KMS-11 (cell line): ENCODE data around the gene ATCAY.

Source experiments
- H2AFZ ChIP-seq: fragments of 200-600 bp; sonication (generic); 2 replicates; pipeline ENCODE4 v1.6.1; 2016; ENCODE audit warnings: antibody characterized with exemption, mixed run types, low read depth
- H3K27ac ChIP-seq: fragments of 200-600 bp; sonication (generic); 2 replicates; pipeline ENCODE4 v1.6.1; 2016; ENCODE audit warnings: mild to moderate bottlenecking, mixed run types
- H3K27me3 ChIP-seq: fragments of 200-600 bp; sonication (generic); 2 replicates; pipeline ENCODE4 v1.6.1; 2017; ENCODE audit warnings: mild to moderate bottlenecking, low read depth, mixed run types, moderate library complexity; ENCODE audit not compliant: insufficient read depth
- H3K36me3 ChIP-seq: fragments of 200-600 bp; sonication (generic); 2 replicates; pipeline ENCODE4 v1.6.1; 2017; ENCODE audit warnings: mild to moderate bottlenecking, mixed run types; ENCODE audit not compliant: insufficient read depth
- H3K4me1 ChIP-seq: fragments of 200-600 bp; sonication (generic); 2 replicates; pipeline ENCODE4 v1.6.1; 2016; ENCODE audit warnings: mild to moderate bottlenecking, low read depth, mixed run types; ENCODE audit not compliant: poor library complexity, severe bottlenecking
- H3K4me2 ChIP-seq: fragments of 200-600 bp; sonication (generic); 2 replicates; pipeline ENCODE4 v1.7.0; 2016; ENCODE audit warnings: mild to moderate bottlenecking, mixed run types
- H3K4me3 ChIP-seq: fragments of 200-600 bp; sonication (generic); IDR thresholded peaks from 2 replicates; pipeline ENCODE4 v1.6.1; 2017; ENCODE audit warnings: low read depth, low read length, mixed read lengths; ENCODE audit not compliant: insufficient read depth
- H3K79me2 ChIP-seq: fragments of 200-600 bp; sonication (generic); 2 replicates; pipeline ENCODE4 v1.6.1; 2016; ENCODE audit warnings: low read depth, mixed run types; ENCODE audit not compliant: insufficient read depth
- H3K9ac ChIP-seq: fragments of 200-600 bp; sonication (generic); 2 replicates; pipeline ENCODE4 v1.6.1; 2016; ENCODE audit warnings: mild to moderate bottlenecking, mixed run types
- H4K20me1 ChIP-seq: fragments of 200-600 bp; sonication (generic); 2 replicates; pipeline ENCODE4 v1.6.1; 2016; ENCODE audit warnings: mild to moderate bottlenecking, mixed run types; ENCODE audit not compliant: insufficient read depth
- TF ChIP-seq, protein P1 (sequence below): fragments of 200-600 bp; sonication (generic); conservative IDR thresholded peaks from 2 replicates; pipeline ENCODE4 v1.6.1; 2017; ENCODE audit warnings: low read depth, mild to moderate bottlenecking, antibody characterized with exemption, low read length, moderate library complexity, mixed read lengths

The ATCAY gene

DNA sequence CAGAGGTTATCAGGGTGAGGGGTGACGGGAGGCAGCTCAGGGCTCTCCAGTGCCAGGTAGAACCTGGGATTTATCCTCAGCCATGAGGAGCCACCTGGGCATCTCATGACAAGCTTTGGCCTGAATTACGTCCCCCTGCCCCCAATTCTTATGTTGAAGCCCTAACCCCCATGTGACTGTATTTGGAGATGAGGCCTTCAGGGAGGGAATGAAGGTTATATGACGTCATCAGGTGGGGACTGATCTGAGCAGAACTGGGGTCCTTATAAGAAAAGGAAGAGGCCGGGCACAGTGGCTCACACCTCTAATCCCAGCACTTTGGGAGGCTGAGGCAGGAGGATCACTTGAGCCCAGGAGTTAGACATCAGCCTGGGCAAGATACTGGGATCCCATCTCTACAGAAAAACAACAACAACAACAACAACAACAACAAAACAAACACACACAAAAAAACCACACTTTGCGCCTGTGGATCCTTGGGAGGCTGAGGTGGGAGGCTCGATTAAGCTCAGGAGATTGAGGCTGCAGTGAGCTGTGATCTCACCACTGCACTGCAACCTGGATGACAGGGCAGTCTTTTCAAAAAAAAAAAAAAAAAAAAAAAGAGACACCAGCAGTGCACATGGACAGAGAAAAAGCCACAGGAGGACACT, 30.0 kb upstream of the ATCAY start:
- no peaks in the 10 kb centered on the region for H3K36me3 ChIP-seq
- no peaks in the 10 kb centered on the region for H4K20me1 ChIP-seq
- H2AFZ ChIP-seq, result no peak overlapping the region
- H3K4me2 ChIP-seq, result no peak overlapping the region
- H3K27ac ChIP-seq, result no peak overlapping the region
- no peak overlapping the region for H3K9ac ChIP-seq
- no peaks in the 10 kb centered on the region for H3K4me1 ChIP-seq
- no peak overlapping the region for H3K4me3 ChIP-seq
- H3K27me3 ChIP-seq, result peaks cover 94% of the 10 kb centered on the region
- no peaks in the 10 kb centered on the region for H3K79me2 ChIP-seq
- TF ChIP-seq, protein P1, sequence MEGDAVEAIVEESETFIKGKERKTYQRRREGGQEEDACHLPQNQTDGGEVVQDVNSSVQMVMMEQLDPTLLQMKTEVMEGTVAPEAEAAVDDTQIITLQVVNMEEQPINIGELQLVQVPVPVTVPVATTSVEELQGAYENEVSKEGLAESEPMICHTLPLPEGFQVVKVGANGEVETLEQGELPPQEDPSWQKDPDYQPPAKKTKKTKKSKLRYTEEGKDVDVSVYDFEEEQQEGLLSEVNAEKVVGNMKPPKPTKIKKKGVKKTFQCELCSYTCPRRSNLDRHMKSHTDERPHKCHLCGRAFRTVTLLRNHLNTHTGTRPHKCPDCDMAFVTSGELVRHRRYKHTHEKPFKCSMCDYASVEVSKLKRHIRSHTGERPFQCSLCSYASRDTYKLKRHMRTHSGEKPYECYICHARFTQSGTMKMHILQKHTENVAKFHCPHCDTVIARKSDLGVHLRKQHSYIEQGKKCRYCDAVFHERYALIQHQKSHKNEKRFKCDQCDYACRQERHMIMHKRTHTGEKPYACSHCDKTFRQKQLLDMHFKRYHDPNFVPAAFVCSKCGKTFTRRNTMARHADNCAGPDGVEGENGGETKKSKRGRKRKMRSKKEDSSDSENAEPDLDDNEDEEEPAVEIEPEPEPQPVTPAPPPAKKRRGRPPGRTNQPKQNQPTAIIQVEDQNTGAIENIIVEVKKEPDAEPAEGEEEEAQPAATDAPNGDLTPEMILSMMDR, result no peak

DNA sequence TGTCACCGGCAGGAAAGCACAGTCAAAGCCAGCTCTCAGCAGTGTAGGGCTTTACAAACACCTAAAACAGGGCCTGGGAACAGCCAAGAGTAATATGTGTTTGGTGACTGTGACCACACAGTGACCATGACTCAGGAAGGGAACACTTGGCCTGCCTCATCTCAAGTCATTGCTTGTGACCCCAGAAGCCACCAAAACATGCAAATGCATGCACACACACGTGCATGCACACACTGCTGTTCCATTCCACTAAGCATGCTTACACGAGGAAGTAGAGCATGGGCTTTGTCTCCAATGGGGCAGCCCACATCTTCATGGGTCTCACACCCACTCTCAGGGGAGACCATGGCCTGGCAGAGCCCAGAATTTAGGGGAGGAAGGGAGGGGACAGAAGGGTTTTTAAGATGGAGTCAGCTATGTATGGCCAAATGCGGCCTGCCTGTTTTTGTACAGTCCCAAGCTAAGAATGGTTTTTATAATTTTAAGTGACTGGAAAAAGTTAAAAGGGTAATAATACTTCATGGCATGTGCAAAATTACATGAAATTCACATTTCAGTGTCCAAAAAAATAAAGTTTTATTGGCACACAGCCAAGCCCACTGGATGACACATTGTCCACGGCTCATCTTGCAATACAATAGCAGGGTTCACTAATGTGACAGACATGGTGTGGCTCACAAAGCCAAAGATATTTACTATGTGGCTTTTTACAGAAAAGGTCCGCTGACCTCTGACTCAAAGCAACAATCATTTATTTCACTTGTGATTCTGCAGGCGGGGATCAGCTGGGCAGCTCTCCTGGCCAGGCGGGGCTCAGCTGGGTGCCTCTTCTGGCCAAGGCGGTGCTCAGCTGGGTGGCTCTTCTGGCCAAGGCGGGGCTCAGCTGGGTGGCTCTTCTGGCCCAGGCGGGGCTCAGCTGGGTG, 29.0 kb upstream of the ATCAY start:
- no peak overlapping the region for H3K27ac ChIP-seq
- no peaks in the 10 kb centered on the region for H3K4me1 ChIP-seq
- no peak overlapping the region for H3K4me2 ChIP-seq
- no peak overlapping the region for H3K9ac ChIP-seq
- no peaks in the 10 kb centered on the region for H4K20me1 ChIP-seq
- H3K79me2 ChIP-seq, result no peaks in the 10 kb centered on the region
- H3K4me3 ChIP-seq, result no peak overlapping the region
- peaks cover 94% of the 10 kb centered on the region for H3K27me3 ChIP-seq
- no peak overlapping the region for H2AFZ ChIP-seq
- H3K36me3 ChIP-seq, result no peaks in the 10 kb centered on the region
- TF ChIP-seq, protein P1, result no peak

DNA sequence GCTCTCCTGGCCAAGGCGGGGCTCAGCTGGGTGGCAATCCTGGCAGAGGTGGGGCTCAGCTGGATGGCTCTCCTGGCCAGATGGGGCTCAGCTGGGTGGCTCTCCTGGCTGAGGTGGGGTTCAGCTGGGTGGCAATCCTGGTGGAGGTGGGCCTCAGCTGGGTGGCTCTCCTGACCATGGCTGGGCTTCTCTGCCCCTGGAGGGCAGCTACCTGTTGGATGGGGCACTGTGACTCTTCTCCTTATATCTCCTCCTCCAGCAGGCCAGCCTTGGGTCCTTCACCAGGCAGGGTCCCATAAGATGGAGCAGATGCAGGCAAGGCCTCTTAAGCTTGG, 28.3 kb upstream of the ATCAY start:
- Histone ChIP-seq H3K79me2 (no peaks in the 10 kb centered on the region), H3K27me3 (peaks cover 94% of the 10 kb centered on the region), H2AFZ (no peak overlapping the region), H3K4me2 (no peak overlapping the region), H3K27ac (no peak overlapping the region), H4K20me1 (no peaks in the 10 kb centered on the region), H3K4me3 (no peak overlapping the region), H3K4me1 (no peaks in the 10 kb centered on the region), H3K36me3 (no peaks in the 10 kb centered on the region), H3K9ac (no peak overlapping the region)
- TF ChIP-seq, protein P1, result no peak

DNA sequence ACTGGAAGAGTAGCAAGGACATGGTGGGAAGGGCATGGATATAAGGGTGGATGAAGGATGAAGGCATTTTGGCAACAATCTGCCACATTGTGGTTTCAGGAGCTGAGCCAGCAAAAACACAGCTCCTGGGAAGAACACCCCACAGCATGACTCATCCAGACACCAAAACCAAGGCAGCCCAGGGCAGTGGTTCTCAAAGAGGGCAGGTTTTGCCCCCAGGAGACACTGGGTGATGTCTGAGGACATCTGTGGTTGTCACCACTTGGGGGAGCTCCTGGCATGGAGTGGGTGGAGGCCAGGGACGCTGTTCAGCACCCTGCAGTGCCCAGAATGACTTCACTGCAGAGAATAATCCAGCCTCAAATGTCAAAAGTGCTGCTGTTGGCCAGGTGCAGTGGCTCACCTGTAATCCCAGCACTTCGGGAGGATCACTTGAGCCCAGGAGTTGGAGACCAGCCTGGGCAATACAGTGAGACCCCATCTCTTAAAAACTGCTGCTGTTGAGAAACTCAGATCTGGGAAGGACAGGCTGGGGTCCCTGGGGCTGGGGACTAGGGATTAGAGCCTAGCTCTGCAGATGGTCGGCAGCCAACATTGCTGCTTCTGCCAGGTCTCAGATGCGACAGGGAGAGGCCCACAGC, 27.8 kb upstream of the ATCAY start:
- H3K27ac ChIP-seq, result no peak overlapping the region

More for the DNA sequence above, 27.8 kb upstream of the ATCAY start:
- TF ChIP-seq, protein P1, result peak; percentile 57; the same call in 1 of the 2 replicates
- no peaks in the 10 kb centered on the region for H3K79me2 ChIP-seq
- no peaks in the 10 kb centered on the region for H3K4me1 ChIP-seq
- H4K20me1 ChIP-seq, result no peaks in the 10 kb centered on the region
- no peak overlapping the region for H2AFZ ChIP-seq
- no peak overlapping the region for H3K4me3 ChIP-seq
- H3K36me3 ChIP-seq, result no peaks in the 10 kb centered on the region
- peaks cover 92% of the 10 kb centered on the region for H3K27me3 ChIP-seq
- no peak overlapping the region for H3K4me2 ChIP-seq
- H3K9ac ChIP-seq, result no peak overlapping the region
